H9 (cell line): Measurements from ENCODE around the gene CLEC18B. TPM values are rescaled to one million over a fixed set of nuclear protein-coding genes. Genes with fewer than 3 reads are reported as not detected.
"Not testable (repeated sequence)": the region's sequence is repeated elsewhere in the genome, so short reads cannot be mapped to it uniquely, and the experiment has no call there.

Experiments used
- DNase-seq: peaks from one replicate; pipeline ENCODE4 v3.0.0-alpha.2; 2017
- H2AFZ ChIP-seq: one replicate; pipeline ENCODE4 v1.6.1; 2013; ENCODE audit warnings: mild to moderate bottlenecking, low read length, control low read depth, moderate library complexity
- H2AK5ac ChIP-seq: 2 replicates; pipeline ENCODE4 v1.6.1; 2013; ENCODE audit warnings: low read length, control low read depth, mixed read lengths; ENCODE audit not compliant: insufficient read length
- H2BK120ac ChIP-seq: one replicate; pipeline ENCODE4 v1.6.1; 2013; ENCODE audit warnings: low read depth, mild to moderate bottlenecking, low read length, control low read depth, inconsistent platforms; ENCODE audit not compliant: poor library complexity, severe bottlenecking
- H2BK12ac ChIP-seq: 2 replicates; pipeline ENCODE4 v1.6.1; 2013; ENCODE audit warnings: low read length, control low read depth, mixed read lengths, low read depth; ENCODE audit not compliant: insufficient read length
- H2BK15ac ChIP-seq: 2 replicates; pipeline ENCODE4 v1.6.1; 2013; ENCODE audit warnings: low read depth, low read length, control low read depth
- H2BK20ac ChIP-seq: one replicate; pipeline ENCODE4 v1.6.1; 2013; ENCODE audit warnings: low read depth, mild to moderate bottlenecking, low read length, control low read depth, inconsistent platforms; ENCODE audit not compliant: poor library complexity, severe bottlenecking
- H2BK5ac ChIP-seq: 2 replicates; pipeline ENCODE4 v1.6.1; 2013; ENCODE audit warnings: low read length, control low read depth, mixed read lengths; ENCODE audit not compliant: insufficient read length
- H3K14ac ChIP-seq: 2 replicates; pipeline ENCODE4 v1.6.1; 2013; ENCODE audit warnings: low read length, control low read depth; ENCODE audit not compliant: insufficient read depth
- H3K18ac ChIP-seq: 2 replicates; pipeline ENCODE4 v1.6.1; 2013; ENCODE audit warnings: low read depth, mild to moderate bottlenecking, mixed read lengths, low read length, control low read depth; ENCODE audit not compliant: insufficient read length
- H3K23ac ChIP-seq: 2 replicates; pipeline ENCODE4 v1.6.1; 2013; ENCODE audit warnings: low read length, control low read depth, mixed read lengths, low read depth; ENCODE audit not compliant: insufficient read length
- H3K23me2 ChIP-seq: 2 replicates; pipeline ENCODE4 v1.6.1; 2013; ENCODE audit warnings: low read depth, mild to moderate bottlenecking, mixed read lengths, low read length, control low read depth; ENCODE audit not compliant: insufficient read length, poor library complexity, severe bottlenecking
- H3K27ac ChIP-seq: 2 replicates; pipeline ENCODE4 v1.5.1; 2013; ENCODE audit warnings: low read length, control low read depth, mixed read lengths, low read depth; ENCODE audit not compliant: insufficient read length
- H3K27me3 ChIP-seq: 2 replicates; pipeline ENCODE4 v1.6.1; 2013; ENCODE audit warnings: low read length, control low read depth, inconsistent platforms; ENCODE audit not compliant: insufficient read depth
- H3K4ac ChIP-seq: 2 replicates; pipeline ENCODE4 v1.6.1; 2013; ENCODE audit warnings: low read depth, mild to moderate bottlenecking, control low read depth, inconsistent platforms, low read length, moderate library complexity
- H3K4me1 ChIP-seq: 2 replicates; pipeline ENCODE4 v1.6.1; 2013; ENCODE audit warnings: low read length, control low read depth, inconsistent platforms; ENCODE audit not compliant: insufficient read depth
- H3K4me2 ChIP-seq: 2 replicates; pipeline ENCODE4 v1.6.1; 2013; ENCODE audit warnings: low read length, control low read depth, mixed read lengths; ENCODE audit not compliant: insufficient read length, insufficient read depth
- H3K56ac ChIP-seq: 2 replicates; pipeline ENCODE4 v1.6.1; 2013; ENCODE audit warnings: low read depth, mild to moderate bottlenecking, mixed read lengths, low read length, control low read depth; ENCODE audit not compliant: insufficient read length
- H3K79me1 ChIP-seq: 2 replicates; pipeline ENCODE4 v1.6.1; 2013; ENCODE audit warnings: low read depth, mild to moderate bottlenecking, moderate library complexity, low read length, control low read depth, inconsistent platforms; ENCODE audit not compliant: insufficient read depth, poor library complexity, severe bottlenecking
- H3K79me2 ChIP-seq: 2 replicates; pipeline ENCODE4 v1.6.1; 2013; ENCODE audit warnings: low read length, control low read depth, inconsistent platforms; ENCODE audit not compliant: insufficient read depth
- H3K9ac ChIP-seq: 2 replicates; pipeline ENCODE4 v1.6.1; 2013; ENCODE audit warnings: low read length, control low read depth, mixed read lengths; ENCODE audit not compliant: insufficient read length; ENCODE audit errors: extremely low read depth
- H3K9me3 ChIP-seq: one replicate; pipeline ENCODE4 v1.6.1; 2013; ENCODE audit warnings: low read depth, low read length, inconsistent platforms; ENCODE audit not compliant: control insufficient read depth
- H3T11ph ChIP-seq: one replicate; pipeline ENCODE4 v1.6.1; 2013; ENCODE audit warnings: mild to moderate bottlenecking, low read length, control low read depth, inconsistent platforms
- H4K20me1 ChIP-seq: one replicate; pipeline ENCODE4 v1.6.1; 2013; ENCODE audit not compliant: control insufficient read depth, insufficient read length, insufficient read depth
- H4K5ac ChIP-seq: 2 replicates; pipeline ENCODE4 v1.6.1; 2013; ENCODE audit warnings: low read depth, mild to moderate bottlenecking, mixed read lengths, low read length, control low read depth; ENCODE audit not compliant: insufficient read length
- H4K8ac ChIP-seq: replicated peaks from 2 replicates; pipeline ENCODE4 v1.6.1; 2013; ENCODE audit warnings: low read length, control low read depth, mixed read lengths, low read depth; ENCODE audit not compliant: insufficient read length
- H4K91ac ChIP-seq: 2 replicates; pipeline ENCODE4 v1.6.1; 2013; ENCODE audit warnings: low read depth, mild to moderate bottlenecking, moderate library complexity, mixed read lengths, low read length, control low read depth; ENCODE audit not compliant: insufficient read length
- H3K27ac Mint-ChIP-seq, 3 experiments: 2 replicates in 2 of 3; 3 replicates in 1 of 3; pipeline ENCODE4 v1.8.0; 2020 to 2021; ENCODE audit warnings: mixed read lengths in 3 of 3, mild to moderate bottlenecking in 1 of 3, moderate library complexity in 1 of 3
- H3K27me3 Mint-ChIP-seq: 2 replicates; pipeline ENCODE4 v1.8.0; 2021; ENCODE audit warnings: low read depth, mild to moderate bottlenecking, moderate library complexity, mixed read lengths
- H3K36me3 Mint-ChIP-seq, 3 experiments: 2 replicates in 2 of 3; 3 replicates in 1 of 3; pipeline ENCODE4 v1.8.0; 2020 to 2021; ENCODE audit warnings: low read depth in 3 of 3, mixed read lengths in 3 of 3; ENCODE audit not compliant: insufficient read depth in 1 of 3
- H3K4me1 Mint-ChIP-seq, 2 experiments: 2 replicates each; pipeline ENCODE4 v1.8.0; 2020; ENCODE audit warnings: mixed read lengths in 2 of 2
- H3K4me3 Mint-ChIP-seq, 2 experiments: 2 replicates in 1 of 2; 3 replicates in 1 of 2; pipeline ENCODE4 v1.8.0; 2020 to 2021; ENCODE audit warnings: mild to moderate bottlenecking in 2 of 2, mixed read lengths in 2 of 2, moderate library complexity in 1 of 2
- H3K9me3 Mint-ChIP-seq, 2 experiments: 2 replicates in 1 of 2; 3 replicates in 1 of 2; pipeline ENCODE4 v1.8.0; 2020; ENCODE audit warnings: mild to moderate bottlenecking in 2 of 2, mixed read lengths in 2 of 2, moderate library complexity in 1 of 2
- WGBS: extraction: QIAGEN DNeasy Blood & Tissue Kit; methylation state at CpG from one replicate; pipeline ENCODE4 v1.1.7; 2013; ENCODE audit warnings: missing lambda C conversion rate, low lambda C conversion rate, mixed read lengths; ENCODE audit not compliant: insufficient read length; ENCODE audit errors: extremely low coverage; 5-methylcytosine and 5-hydroxymethylcytosine counted together
- total RNA-seq: library from RNA; stranded (reverse); gene quantifications from 2 replicates; pipeline ENCODE4 v1.2.1, GENCODE V29; 2021

CLEC18B gene
- total RNA-seq, 1 experiment from 2014 or later: 0.37 TPM

- H3K23ac ChIP-seq, H3K9ac ChIP-seq, H3K9me3 ChIP-seq, H3K27ac ChIP-seq, H2AFZ ChIP-seq, H3K18ac ChIP-seq, H3K4ac ChIP-seq, H3K56ac ChIP-seq, H3K9me3 Mint-ChIP-seq, H3K4me1 Mint-ChIP-seq, H2BK15ac ChIP-seq, H3K4me1 ChIP-seq, H3K79me1 ChIP-seq, H2AK5ac ChIP-seq, H4K5ac ChIP-seq, H3K79me2 ChIP-seq, H3K23me2 ChIP-seq, H4K20me1 ChIP-seq, H3K14ac ChIP-seq, H2BK5ac ChIP-seq, H3K4me2 ChIP-seq, H2BK20ac ChIP-seq, H4K8ac ChIP-seq, H2BK12ac ChIP-seq, H4K91ac ChIP-seq, H2BK120ac ChIP-seq, H3K4me3 Mint-ChIP-seq, H3K27ac Mint-ChIP-seq, H3K27me3 ChIP-seq, H3T11ph ChIP-seq, H3K27me3 Mint-ChIP-seq, H3K36me3 Mint-ChIP-seq: not testable (repeated sequence)
- peak; percentile 25 for DNase-seq
- WGBS: no CpG with 5 or more reads among the region's 15 CpGs
Observed at GRCh38 chr16:74398212-74398895, 22.9 kb downstream of the CLEC18B start.

- not testable (repeated sequence) for H3K36me3 Mint-ChIP-seq, H2AK5ac ChIP-seq, H4K8ac ChIP-seq, H2AFZ ChIP-seq, H2BK15ac ChIP-seq, H4K20me1 ChIP-seq, H3K4me1 Mint-ChIP-seq, H3K4me1 ChIP-seq, H3K23ac ChIP-seq, H2BK5ac ChIP-seq, H3K4me3 Mint-ChIP-seq, H3K79me2 ChIP-seq, H3K27ac ChIP-seq, H2BK20ac ChIP-seq, H3K9me3 ChIP-seq, H4K91ac ChIP-seq, H3T11ph ChIP-seq, H3K79me1 ChIP-seq, H3K18ac ChIP-seq, H3K14ac ChIP-seq, H3K27ac Mint-ChIP-seq, H3K4ac ChIP-seq, H3K27me3 ChIP-seq, H2BK12ac ChIP-seq, H3K56ac ChIP-seq, H3K27me3 Mint-ChIP-seq, H4K5ac ChIP-seq, H3K9ac ChIP-seq, H3K9me3 Mint-ChIP-seq, H3K23me2 ChIP-seq, H2BK120ac ChIP-seq, H3K4me2 ChIP-seq
- no CpG with 5 or more reads among the region's 7 CpGs for WGBS
- peak; percentile 3 for DNase-seq
Observed at GRCh38 chr16:74396521-74397017, 24.7 kb downstream of the CLEC18B start.
